DMS114 treated with DMSO at 0.1 percent for 48 hours (cell line): ENCODE measurements around the gene TMEM256.

Experiments
- DNase-seq: peaks from one replicate; lab custom pipeline; 2025; ENCODE audit not compliant: unreplicated experiment; lab: John Stamatoyannopoulos, UW

TMEM256 gene

DNA sequence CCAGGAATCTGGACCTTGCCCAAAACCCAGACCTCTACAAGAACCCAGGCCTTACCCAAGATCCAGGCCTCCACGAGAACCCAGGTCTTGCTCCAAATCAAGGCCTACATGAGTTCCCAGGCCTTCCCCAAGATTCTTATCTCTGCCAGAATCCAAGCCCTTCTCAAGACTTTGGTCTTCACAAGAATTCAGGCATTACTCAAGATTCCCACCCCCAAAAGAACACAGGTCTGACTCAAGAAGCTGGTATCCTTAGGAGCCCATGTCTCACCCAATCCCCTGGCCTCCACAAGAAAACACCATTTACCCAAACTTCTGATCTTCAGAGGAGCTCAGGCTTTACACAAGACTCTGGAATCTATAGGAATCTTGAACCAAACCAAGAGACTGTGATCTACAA is 27.3 kb upstream of the TMEM256 start:
- no peak for DNase-seq

DNA sequence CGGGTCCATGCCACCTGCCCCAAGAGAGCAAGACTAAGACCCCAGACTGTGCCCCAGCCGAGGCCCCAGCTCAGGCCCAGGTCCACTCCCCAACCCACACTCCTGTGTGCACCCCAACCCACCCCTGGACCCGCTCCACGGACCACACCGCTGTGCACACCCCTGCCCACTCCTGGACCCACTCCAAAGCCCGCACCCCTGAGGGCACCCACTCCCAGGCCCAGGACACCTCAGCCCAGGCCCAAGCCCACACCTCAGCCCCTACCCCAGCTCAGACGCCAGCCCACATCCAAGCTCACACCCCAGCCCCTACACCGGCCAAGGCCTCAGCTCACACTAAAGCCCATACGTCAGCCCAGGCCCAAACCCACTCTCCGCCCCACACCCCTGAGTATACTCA is 25.8 kb upstream of the TMEM256 start:
- DNase-seq: no peak

DNA sequence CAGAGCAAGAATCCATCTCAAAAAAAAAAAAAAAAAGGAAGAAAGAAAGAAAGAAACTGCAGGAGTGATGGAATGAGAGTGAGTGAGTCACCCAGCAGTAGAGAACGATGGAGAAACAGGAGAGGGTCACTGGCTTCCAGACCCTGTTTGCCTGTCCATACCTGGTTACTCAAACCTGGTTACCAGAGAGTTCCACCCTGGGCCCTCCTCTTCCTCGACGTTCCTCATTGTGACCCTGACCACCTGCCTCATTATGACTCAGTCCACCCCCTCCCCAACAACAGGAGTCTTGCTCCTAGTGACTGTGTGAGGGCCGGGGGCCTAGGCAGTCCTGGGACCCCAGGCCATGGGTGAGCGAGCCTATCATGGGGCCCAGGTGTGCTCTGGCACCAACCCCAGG is 24.7 kb upstream of the TMEM256 start, which contains the start of gene SPEM3:
Gene SPEM3 (plus strand): TSS at position 301 of the 400 bp plus-strand sequence. CDS start 46 bp downstream, at position 347.
- no peak for DNase-seq

DNA sequence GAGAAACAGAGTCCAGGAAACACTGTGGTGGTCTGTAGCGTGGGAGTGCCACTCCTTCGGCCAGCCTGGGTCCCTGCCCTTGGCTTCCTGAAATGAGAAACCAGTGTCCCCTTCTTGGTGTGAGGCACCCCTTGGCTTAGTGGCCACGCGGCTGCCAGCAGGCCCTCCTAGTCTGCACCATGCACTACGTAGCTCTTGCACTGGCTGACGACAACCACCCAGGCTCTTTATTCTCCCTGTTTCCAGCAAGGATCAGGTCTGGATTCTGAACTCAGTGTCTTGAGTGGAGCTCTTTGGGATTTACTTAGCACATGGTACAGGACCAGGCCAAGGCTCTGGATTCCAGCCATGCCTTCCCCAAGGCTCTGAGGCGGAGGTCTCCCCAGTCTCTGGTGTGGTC is 23.7 kb upstream of the TMEM256 start:
- no peak for DNase-seq

DNA sequence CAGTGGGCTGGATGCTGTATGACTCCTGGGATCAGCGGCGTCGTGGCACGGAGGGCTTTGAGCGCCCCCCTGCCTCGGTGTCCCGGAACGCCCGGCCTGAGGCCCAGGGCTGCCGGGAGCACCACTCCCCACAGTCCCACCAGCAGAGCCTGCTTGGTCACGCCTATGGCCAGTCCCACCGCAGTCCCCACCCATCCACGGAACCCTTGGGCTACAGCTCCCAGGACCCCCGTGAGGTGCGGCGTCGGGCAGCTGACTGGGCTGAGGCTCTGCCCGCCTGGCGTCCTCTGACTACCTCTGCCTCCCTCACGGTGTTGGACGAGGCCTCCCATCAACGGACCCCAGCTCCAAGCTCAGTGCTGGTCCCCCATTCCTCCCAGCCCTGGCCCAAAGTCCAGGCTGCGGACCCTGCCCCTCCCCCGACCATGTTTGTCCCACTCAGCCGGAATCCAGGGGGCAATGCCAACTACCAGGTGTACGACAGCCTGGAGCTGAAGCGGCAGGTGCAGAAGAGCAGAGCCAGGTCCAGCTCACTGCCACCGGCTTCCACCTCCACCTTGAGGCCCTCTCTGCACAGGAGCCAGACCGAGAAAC is 23.1 kb upstream of the TMEM256 start:
- no peak for DNase-seq

DNA sequence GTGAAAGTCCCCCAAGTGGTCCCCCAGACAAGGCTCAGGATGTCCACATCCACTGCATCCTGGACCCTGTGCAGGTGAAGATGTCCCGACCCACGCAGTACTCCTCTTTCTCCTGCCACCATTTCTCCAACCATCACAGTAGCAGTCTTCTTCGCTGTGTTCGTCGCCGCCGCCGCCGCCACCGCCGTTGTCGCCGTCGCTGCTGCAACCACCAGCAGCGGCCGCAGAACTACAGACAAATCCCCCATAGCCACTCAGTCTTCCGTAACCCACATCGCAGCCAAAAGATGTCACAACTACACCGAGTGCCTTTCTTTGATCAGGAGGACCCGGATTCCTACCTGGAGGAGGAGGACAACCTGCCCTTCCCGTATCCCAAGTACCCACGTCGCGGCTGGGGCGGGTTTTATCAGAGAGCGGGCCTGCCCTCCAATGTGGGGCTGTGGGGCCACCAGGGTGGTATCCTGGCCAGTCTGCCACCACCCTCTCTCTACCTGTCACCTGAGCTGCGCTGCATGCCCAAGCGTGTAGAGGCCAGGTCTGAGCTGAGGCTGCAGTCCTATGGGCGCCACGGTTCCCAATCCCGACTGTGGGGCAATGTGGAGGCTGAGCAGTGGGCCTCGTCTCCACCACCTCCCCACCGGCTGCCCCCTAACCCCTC is 22.4 kb upstream of the TMEM256 start:
- DNase-seq: no peak

DNA sequence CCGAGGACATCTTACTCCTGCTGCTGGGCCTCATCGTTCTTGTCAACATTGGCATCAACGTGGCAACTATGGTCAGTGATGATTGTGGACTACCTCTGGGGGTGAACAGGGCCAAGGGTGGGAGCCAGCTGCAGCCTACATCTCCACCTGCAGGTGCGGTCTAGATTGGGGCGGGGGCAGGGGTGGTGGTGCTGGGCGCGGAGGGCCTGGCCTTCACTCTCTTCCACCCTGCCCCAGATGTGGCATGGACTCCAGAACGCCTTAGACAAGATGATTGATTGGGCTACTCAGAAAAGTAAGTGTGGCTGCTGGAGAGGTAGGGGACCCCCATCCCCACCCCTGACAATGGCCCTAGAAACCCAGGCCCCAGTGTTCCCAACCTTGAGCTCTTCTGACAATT is 21.9 kb upstream of the TMEM256 start:
- DNase-seq: no peak

DNA sequence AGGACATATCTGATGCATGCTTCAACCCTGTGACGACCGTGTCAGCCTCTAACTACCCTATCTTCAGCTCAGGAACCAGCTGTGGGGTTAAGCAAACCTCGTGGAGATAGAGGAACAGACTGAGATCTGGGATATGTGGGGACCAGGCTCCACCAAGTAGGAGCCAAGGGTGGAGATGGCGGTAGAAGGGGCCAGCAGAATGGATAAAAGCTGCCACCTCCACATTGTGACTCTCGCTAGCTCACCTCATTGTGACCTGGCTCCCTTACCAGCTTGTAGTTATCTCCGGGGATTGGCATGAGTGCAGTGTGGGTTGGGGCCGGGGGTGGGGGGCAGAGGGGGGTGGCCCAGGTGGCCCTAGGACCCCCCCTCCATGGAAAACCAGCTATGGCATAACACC is 21.4 kb upstream of the TMEM256 start, which contains the start of gene SPEM2:
Gene SPEM2 (plus strand): TSS at position 301 of the 400 bp plus-strand sequence. CDS start 73 bp downstream, at position 374.
- DNase-seq: no peak

DNA sequence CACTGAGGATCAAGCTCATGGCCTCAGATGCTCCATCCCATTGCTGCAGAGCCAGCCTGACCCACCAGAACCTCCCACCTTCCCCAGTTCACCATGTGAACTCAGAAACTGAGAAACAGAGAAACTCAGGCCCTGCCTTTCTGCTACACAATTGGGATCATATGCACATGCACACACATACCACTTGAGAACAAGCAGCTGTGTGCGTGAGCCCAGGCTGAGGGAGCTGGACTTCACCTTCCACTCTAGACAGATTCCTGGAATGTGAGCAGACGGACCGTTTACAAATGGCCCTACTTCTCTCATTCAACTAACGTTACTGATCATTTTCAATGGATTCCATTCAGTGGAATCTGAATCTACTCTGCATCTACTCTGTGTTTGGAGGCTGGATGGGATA is 19.8 kb upstream of the TMEM256 start:
- DNase-seq: no peak

DNA sequence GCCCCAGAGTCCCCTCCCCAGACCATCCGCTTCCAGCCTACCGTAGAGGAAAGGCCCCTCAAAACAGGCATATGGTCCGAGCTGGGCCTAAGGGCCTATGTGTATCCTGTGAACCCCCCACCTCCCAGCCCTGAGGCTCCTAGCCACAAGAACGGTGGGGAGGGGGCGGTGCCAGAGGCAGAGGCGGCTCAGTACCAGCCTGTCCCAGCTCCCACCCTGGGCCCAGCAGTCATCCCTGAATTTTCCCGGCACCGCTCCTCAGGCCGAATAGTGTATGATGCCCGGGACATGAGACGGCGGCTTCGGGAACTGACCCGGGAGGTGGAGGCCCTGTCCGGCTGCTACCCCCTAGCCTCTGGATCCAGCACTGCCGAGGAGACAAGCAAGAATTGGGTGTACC is 17.3 kb upstream of the TMEM256 start:
- no peak for DNase-seq

DNA sequence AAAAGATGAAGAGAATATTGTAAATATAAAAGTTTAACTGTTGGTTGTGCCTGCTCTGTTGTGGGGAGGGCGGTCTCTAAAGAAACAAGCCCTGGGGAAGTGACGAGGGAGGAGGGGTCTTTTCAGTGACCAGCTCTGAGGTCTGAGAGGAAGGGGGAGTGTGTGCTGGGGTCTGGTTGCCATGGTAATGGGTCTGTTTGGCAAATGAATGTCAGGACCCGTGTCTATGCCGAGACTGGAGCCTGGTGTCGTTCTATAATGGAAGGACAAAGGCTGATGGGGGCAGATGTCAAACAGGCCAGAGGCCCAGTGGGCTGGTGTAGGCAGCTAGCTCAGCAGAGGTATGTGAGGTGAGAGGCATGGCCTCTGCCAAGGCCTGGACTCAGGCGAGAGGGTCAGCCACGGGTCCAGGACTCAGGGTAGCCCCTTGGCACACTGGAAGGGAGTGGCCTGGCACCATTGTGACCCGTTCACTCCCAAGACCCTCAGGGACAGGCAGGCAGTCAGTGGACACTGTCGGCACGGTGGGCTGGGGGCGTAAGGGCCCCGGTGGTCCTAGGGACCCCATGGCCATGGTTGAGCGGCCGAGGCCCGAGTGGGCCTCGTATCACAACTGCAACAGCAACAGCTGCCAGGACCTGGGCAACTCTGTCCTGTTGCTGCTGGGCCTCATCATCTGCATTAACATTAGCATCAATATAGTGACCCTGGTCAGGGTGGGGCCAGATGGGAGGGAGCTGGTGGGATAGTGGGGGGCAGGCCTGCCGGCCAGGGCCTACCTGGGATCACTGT is 16.1 kb upstream of the TMEM256 start, which contains the start of gene SPEM1:
Gene SPEM1 (plus strand): TSS at position 506 of the 792 bp plus-strand sequence. CDS start 61 bp downstream, at position 567.
- DNase-seq: no peak

DNA sequence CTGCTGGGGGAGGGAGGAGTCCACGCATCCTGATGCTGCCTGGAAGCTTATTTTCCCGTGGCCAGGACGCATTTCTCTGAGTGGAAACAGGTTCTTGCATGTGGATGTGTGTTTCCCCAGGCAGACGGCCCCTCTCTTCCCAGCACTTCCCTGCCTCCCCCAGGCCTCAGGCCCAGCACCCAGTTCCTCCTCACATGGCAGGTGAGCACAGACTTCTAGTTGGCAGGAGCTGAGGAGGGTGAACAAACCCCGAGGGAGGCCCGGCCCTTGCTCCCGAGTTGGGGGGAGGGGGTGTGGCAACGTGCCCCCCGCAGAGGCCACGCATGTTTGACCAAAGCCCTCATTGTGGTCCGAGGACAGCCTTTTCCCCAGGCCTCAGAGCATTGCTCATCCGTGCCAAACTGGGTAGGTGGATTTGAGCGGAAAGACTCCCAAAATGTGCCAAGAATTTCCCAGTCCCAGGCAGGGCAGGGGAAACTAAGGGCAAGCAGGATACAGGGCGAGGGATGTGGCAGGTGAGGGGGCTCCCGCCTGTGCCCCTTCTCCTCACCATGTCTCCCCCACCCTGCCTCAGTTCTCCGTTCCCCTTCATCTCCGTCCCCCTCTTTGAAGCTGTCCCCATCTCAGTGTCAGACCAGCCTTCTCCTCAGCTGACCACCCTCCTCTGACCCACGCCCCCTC is 14.7 kb upstream of the TMEM256 start:
- no peak for DNase-seq

DNA sequence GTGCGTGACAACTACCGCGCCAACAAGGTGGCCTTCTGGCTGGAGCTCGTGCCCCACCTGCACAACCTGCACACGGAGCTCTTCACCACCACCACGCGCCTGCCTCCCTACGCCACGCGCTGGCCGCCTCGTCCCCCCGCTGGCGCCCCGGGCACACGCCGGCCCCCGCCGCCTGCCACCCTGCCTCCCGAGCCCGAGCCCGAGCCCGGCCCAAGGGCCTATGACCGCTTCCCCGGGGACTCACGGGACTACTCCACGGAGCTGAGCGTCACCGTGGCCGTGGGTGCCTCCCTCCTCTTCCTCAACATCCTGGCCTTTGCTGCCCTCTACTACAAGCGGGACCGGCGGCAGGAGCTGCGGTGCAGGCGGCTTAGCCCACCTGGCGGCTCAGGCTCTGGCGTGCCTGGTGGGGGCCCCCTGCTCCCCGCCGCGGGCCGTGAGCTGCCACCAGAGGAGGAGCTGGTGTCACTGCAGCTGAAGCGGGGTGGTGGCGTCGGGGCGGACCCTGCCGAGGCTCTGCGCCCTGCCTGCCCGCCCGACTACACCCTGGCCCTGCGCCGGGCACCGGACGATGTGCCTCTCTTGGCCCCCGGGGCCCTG is 13.3 kb upstream of the TMEM256 start:
- DNase-seq: no peak

DNA sequence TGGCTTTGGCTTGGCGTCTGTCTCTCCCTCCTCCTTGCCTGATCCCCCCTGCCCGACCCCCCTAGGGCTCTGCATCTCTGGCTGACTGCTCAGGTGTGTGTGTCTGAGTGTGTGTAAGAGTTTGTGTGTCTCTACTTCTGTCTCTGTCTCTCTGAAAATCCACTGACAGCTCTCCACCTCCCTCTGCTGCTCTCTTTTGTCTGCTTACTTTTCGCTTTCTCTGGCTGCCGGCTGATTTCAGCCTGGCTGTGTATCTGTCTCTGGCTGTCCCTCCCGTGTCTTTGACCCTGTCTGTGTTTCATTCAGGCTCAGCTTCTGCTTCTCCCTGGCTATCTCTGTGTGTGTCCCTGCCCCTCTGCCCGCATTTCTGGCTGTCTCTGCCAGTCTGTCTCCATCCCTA is 12.4 kb upstream of the TMEM256 start:
- DNase-seq: no peak

DNA sequence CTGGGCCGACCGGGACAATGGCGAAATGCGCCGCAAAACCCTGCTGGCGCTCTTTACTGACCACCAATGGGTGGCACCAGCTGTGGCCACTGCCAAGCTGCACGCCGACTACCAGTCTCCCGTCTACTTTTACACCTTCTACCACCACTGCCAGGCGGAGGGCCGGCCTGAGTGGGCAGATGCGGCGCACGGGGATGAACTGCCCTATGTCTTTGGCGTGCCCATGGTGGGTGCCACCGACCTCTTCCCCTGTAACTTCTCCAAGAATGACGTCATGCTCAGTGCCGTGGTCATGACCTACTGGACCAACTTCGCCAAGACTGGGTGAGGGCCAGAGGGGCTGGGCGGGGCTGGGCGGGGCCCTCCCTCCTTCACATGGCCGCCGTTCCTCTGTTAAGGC is 11.9 kb upstream of the TMEM256 start:
- DNase-seq: no peak

DNA sequence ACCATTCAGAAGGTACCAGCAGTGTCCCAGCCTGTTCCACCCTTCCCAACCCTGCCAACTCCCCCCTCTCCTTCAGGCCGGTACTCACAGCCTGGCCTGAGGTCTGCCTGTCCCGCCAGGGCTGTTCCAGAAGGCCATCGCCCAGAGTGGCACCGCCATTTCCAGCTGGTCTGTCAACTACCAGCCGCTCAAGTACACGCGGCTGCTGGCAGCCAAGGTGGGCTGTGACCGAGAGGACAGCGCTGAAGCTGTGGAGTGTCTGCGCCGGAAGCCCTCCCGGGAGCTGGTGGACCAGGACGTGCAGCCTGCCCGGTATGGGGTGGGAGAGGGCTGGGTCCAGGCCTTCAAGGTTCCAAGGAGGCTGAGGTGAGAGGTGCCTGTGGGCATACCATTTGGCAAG is 10.9 kb upstream of the TMEM256 start:
- DNase-seq: no peak

DNA sequence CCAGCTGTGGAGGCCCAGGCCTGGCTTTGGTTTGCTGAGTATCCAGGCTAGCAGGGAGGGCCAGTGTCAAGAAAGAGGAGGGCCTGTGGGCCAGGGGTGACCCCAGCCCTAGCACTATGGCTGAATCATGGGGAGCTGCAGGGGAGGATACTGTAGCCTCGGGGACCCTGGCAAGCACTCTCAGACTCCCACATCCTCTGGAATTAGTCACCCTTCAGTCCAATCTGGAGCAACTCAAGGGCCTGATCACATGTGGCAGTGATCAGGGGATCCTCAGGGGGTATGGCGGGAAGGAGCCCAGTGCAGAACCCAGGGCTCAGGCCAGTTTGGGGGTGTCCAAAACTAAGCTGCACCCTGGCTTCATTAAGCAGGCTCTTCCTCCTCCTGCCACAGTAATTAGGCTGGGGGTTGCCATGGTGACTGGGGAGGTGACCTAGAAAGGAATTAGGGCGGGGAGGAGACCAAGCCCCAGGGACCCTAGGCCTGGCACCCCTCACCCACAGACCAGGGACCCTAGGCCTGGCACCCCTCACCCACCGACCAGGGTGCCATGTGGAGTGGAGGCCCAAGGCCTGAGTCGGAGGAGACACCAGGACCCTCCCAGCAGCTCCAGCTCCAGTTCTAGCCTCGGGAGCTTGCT is 9.6 kb upstream of the TMEM256 start:
- no peak for DNase-seq

DNA sequence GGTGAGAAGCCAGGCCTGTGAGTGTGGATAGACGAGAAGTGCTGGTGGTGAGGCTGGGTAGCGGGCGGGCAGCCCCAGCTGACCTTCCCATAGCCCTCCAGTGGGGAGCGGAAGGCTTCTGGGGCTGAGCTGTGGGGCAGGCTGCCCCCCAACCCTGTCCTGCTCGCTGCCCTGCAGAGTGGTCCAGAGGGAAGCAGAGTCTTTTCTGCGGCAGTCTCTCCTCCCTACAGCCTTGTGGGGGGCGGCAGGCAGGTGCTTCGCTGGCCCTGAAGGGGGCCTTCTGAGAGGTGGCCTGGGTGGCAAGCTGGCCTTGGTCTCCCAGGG is 7.5 kb upstream of the TMEM256 start:
- DNase-seq: no peak

DNA sequence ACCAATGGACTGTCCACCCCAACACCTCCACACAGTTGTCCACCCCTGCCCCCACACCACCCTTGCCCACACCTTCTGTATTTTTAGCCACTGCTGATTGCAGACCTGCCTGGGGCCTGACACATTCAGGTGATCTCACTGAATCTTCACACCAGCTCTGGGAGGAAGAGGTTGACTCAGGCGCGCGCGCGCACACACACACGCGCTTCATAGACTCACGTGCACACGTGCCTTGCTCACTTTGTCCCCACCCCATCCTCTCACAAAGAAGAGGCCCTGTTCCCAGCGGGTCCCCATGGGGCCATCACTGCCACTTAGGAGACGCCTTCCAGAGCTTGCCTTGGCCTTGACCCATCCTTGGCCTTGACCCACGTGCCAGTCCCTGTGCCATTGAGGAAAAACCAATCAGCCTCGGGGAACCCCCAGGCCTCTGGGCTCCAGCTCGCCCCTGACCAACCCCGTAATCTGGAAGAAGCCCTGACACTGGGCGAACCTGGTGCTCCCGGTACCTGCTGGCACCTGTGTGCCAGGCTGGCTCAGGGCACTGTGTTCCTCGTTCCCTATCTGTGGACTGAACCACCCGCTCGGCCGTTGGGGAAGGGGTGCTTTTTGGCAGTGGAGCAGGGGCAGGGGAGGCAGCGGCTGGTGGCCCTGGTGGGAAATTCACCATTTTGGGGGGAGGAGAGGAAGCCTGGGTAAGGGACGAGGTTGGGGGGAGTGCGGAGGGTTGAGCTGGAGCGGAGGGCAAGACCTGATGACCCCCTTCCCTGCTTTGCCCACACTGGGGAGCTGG is 6.9 kb upstream of the TMEM256 start:
- DNase-seq: no peak

DNA sequence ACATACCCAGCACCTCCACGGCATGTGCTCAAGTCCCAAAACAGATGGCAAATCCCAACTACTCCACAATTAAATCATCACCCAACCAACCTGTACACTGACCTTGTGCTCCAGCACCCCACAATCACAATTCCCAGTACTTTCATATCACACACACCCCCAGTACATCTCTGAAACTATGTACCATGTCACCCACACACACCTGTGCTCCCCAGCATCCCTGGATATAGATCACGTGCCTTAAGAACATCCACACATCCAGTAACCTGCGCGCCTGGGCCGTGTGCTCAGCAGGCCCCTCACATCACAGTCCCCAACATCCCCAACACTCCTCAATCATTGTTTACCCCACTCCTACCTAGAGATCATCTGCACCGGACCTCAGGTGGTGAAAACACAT is 5.8 kb upstream of the TMEM256 start:
- DNase-seq: no peak
